Measurements from ENCODE around the gene LGALS9.
"Not testable (repeated sequence)": the region's sequence is repeated elsewhere in the genome, so short reads cannot be mapped to it uniquely, and the experiment has no call there.

The LGALS9 gene

GRCh38 chr17:27603880-27604794 is 26.9 kb upstream of the LGALS9 start:
- no peak for DNase-seq

GRCh38 chr17:27605409-27605808 is 25.6 kb upstream of the LGALS9 start:
- DNase-seq, result no peak

- DNase-seq, result no peak
Measured at GRCh38 chr17:27607521-27608091, 23.4 kb upstream of the LGALS9 start.

- no peak for DNase-seq
Measured at GRCh38 chr17:27608328-27609230, 22.4 kb upstream of the LGALS9 start.

- DNase-seq, result no peak
Measured at GRCh38 chr17:27609611-27610303, 21.2 kb upstream of the LGALS9 start.

- DNase-seq, result no peak
Measured at GRCh38 chr17:27610304-27610677, 20.7 kb upstream of the LGALS9 start.

GRCh38 chr17:27612160-27612770 is 18.7 kb upstream of the LGALS9 start:
- DNase-seq, result no peak

- no peak for DNase-seq
Measured at GRCh38 chr17:27613433-27613832, 17.6 kb upstream of the LGALS9 start.

GRCh38 chr17:27615121-27615520 is 15.9 kb upstream of the LGALS9 start:
- DNase-seq, result no peak

- no peak for DNase-seq
Measured at GRCh38 chr17:27616414-27616813, 14.6 kb upstream of the LGALS9 start.

- no peak for DNase-seq
Measured at GRCh38 chr17:27618417-27618816, 12.6 kb upstream of the LGALS9 start.

- DNase-seq, result no peak
Measured at GRCh38 chr17:27620721-27621120, 10.3 kb upstream of the LGALS9 start.

- no peak for DNase-seq
Measured at GRCh38 chr17:27621536-27621935, 9.5 kb upstream of the LGALS9 start.

GRCh38 chr17:27621942-27622559 is 8.9 kb upstream of the LGALS9 start:
- no peak for DNase-seq

GRCh38 chr17:27622986-27623385 is 8.0 kb upstream of the LGALS9 start:
- DNase-seq, result no peak

GRCh38 chr17:27623614-27624013 is 7.4 kb upstream of the LGALS9 start:
- no peak for DNase-seq

GRCh38 chr17:27624539-27624938 is 6.4 kb upstream of the LGALS9 start:
- no peak for DNase-seq

- DNase-seq, result no peak
Measured at GRCh38 chr17:27625856-27626255, 5.1 kb upstream of the LGALS9 start.

- no peak for DNase-seq
Measured at GRCh38 chr17:27627514-27627913, 3.5 kb upstream of the LGALS9 start.

GRCh38 chr17:27628376-27628775 is 2.6 kb upstream of the LGALS9 start:
- DNase-seq, result no peak

GRCh38 chr17:27629260-27629659 is 1.7 kb upstream of the LGALS9 start:
- DNase-seq, result not testable (repeated sequence)

GRCh38 chr17:27631411-27631760 is 398 bp downstream of the LGALS9 start:
- no peak for DNase-seq

Data from fibroblast of upper back skin (primary cell).